Neutrophil (primary cell): ENCODE measurements around the gene IFT122.

Experiments
- H3K27ac ChIP-seq: fragments of 200-600 bp; sonication (generic); 2 replicates; pipeline ENCODE4 v1.5.1; 2016; ENCODE audit warnings: mild to moderate bottlenecking, moderate library complexity
- H3K27me3 ChIP-seq: fragments of 200-600 bp; sonication (generic); 2 replicates; pipeline ENCODE4 v1.6.0; 2016; ENCODE audit warnings: mild to moderate bottlenecking
- H3K36me3 ChIP-seq: fragments of 200-600 bp; sonication (generic); 2 replicates; pipeline ENCODE4 v1.5.1; 2017
- H3K4me1 ChIP-seq, 2 experiments: fragments of 200-600 bp in 1 of 2; sonication (generic) in 1 of 2; 1 replicate in 1 of 2; 2 replicates in 1 of 2; pipeline versions ENCODE4 v1.5.1 to v1.6.1; 2013 to 2016; ENCODE audit warnings: low read depth in 1 of 2, low read length in 1 of 2, mild to moderate bottlenecking in 1 of 2, moderate library complexity in 1 of 2; ENCODE audit not compliant: control insufficient read depth in 1 of 2, insufficient read depth in 1 of 2
- H3K4me3 ChIP-seq, 2 experiments: fragments of 200-600 bp in 1 of 2; sonication (generic) in 1 of 2; 1 replicate in 1 of 2; 2 replicates in 1 of 2; pipeline ENCODE4 v1.5.1; 2013 to 2016; ENCODE audit warnings: low read depth in 1 of 2, low read length in 1 of 2, mild to moderate bottlenecking in 1 of 2, moderate library complexity in 1 of 2
- H3K9me3 ChIP-seq: fragments of 200-600 bp; sonication (generic); 2 replicates; pipeline ENCODE4 v1.5.1; 2016
- CTCF ChIP-seq: fragments of 200-600 bp; sonication (generic); IDR thresholded peaks from 2 replicates; pipeline ENCODE4 v1.5.1; 2016; ENCODE audit warnings: antibody characterized with exemption

Gene IFT122

GRCh38 chr3:129433565-129433964 lies 6.5 kb upstream of the IFT122 start:
- Histone ChIP-seq H3K4me1 (peaks cover 40% of the 10 kb centered on the region in 2 experiments), H3K27ac (no peak overlapping the region), H3K36me3 (peaks cover 94% of the 10 kb centered on the region), H3K4me3 (no peak overlapping the region), H3K27me3 (no peaks in the 10 kb centered on the region), H3K9me3 (no peaks in the 10 kb centered on the region)
- no peak for TF ChIP-seq CTCF

DNA sequence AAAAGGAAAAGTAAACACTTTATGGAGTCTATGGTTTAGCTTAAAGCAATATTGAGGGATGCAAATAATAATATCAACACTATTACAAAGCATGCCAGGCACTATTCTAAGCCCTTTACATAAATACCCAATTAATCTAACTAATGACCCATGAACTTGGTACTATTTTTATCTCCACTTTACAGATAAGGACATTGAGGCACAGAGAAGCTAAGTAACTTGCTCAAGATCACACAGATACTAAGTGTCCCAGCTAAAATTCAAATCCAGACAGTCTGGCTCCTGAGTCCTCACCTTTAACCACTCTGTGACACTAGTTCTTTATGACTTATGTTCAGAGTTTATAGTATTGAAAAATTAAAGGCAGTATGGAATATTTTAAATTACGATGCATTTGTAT lies 5.9 kb upstream of the IFT122 start:
- TF ChIP-seq CTCF, result no peak
- H3K27ac ChIP-seq, result no peak overlapping the region
- no peaks in the 10 kb centered on the region for H3K27me3 ChIP-seq
- peaks cover 91% of the 10 kb centered on the region for H3K36me3 ChIP-seq
- peaks cover 41 to 44% of the 10 kb centered on the region in 2 experiments for H3K4me1 ChIP-seq
- H3K4me3 ChIP-seq, result no peak overlapping the region
- no peaks in the 10 kb centered on the region for H3K9me3 ChIP-seq

DNA sequence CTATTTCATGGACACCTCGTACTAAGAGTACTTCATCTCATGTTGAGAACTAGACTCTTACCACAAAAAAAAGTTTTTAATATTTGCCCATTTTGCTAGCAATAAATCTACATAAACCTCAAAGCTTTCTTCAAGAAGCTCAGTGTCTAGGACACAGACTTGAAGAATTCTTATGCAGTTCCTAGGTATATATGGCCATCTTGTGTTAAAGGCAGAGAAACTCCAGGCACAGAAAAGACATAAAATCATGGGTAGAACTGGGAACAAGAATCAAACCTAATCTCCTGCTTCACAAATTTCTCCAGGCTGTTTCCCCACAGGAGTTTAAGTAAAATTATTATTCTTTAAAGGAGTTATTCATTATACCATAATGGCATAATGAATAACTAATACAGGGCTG lies 4.7 kb upstream of the IFT122 start:
- no peak for TF ChIP-seq CTCF
- Histone ChIP-seq H3K27me3 (no peaks in the 10 kb centered on the region), H3K4me1 (peaks cover 44 to 46% of the 10 kb centered on the region in 2 experiments), H3K27ac (no peak overlapping the region), H3K36me3 (peaks cover 78% of the 10 kb centered on the region), H3K4me3 (no peak overlapping the region), H3K9me3 (no peaks in the 10 kb centered on the region)

DNA sequence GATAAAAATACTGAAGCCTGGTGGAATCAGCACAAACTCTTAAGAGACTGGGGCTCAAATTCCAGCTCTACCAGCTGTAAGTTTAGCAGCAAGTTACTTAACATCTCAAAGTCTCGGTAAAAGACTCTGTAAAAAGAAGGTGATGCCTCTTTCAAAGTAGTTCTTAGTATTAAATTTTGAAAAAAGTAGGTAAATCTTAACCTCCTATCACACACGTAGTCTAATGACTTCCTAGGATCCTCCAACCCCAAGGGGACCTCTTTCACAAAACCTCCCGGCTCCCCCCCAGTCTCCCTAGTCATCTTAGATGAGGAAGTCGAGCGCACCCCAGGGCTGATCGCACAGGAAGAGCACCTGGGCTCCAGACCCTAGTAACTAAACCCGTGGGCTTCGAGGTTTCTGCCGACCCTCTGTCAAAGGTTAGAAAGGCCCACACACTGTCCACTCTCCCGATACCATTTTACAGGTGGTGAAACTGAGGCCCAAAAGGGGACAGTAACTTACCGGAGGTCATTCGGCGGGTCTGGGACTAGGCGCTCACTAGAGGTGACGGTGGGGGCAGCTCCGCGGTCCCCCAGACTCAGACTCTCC lies 703 bp upstream of the IFT122 start:
- peaks cover 72 to 75% of the 10 kb centered on the region in 2 experiments for H3K4me1 ChIP-seq
- no peak for TF ChIP-seq CTCF
- peak overlapping the region; percentile 95 for H3K27ac ChIP-seq
- peak overlapping the region; percentile 79 to 87 for H3K4me3 ChIP-seq
- H3K36me3 ChIP-seq, result peaks cover 39% of the 10 kb centered on the region
- no peaks in the 10 kb centered on the region for H3K9me3 ChIP-seq
- no peaks in the 10 kb centered on the region for H3K27me3 ChIP-seq

- Histone ChIP-seq H3K9me3 (no peaks in the 10 kb centered on the region), H3K4me1 (peaks cover 70 to 74% of the 10 kb centered on the region in 2 experiments), H3K27me3 (no peaks in the 10 kb centered on the region), H3K4me3 (peak overlapping the region; percentile 79 to 87), H3K36me3 (peaks cover 26% of the 10 kb centered on the region), H3K27ac (peak overlapping the region; percentile 95)
- no peak for TF ChIP-seq CTCF
Measured at GRCh38 chr3:129440618-129441190, 680 bp downstream of the IFT122 start.
